ENCODE data around the gene ZPR1. TPM values are rescaled to one million over a fixed set of nuclear protein-coding genes. Genes with fewer than 3 reads are reported as not detected.
"Not testable (repeated sequence)": the region's sequence is repeated elsewhere in the genome, so short reads cannot be mapped to it uniquely, and the experiment has no call there.

Gene ZPR1
- total RNA-seq, 1 donor from 2014 or later = 19.4 TPM

- intact Hi-C loops (cut with DNase I) = no loop called here
- no peak for DNase-seq (ENCODE audit: extremely low spot score in 2 of 2)
- H3K27ac ChIP-seq = no peak overlapping the region
- H3K9me3 ChIP-seq = no peaks in the 10 kb centered on the region
- no peaks in the 10 kb centered on the region for H3K4me1 ChIP-seq
- TF ChIP-seq POLR2AphosphoS5 (IDR thresholded peaks at IDR 0.05; ENCODE audit: insufficient read depth in 1 of 2, low read depth in 1 of 2) (no peak), POLR2A (IDR thresholded peaks at IDR 0.05) (no peak), CTCF (IDR thresholded peaks at IDR 0.05) (no peak)
- H3K27me3 ChIP-seq = no peaks in the 10 kb centered on the region
- no peak overlapping the region for H3K4me3 ChIP-seq
- H3K36me3 ChIP-seq = no peaks in the 10 kb centered on the region
Measured at GRCh38 chr11:116812109-116812508, 24.3 kb upstream of the ZPR1 start.

GRCh38 chr11:116811194-116811593 is 23.4 kb upstream of the ZPR1 start:
- Histone ChIP-seq H3K36me3 (no peaks in the 10 kb centered on the region), H3K9me3 (no peaks in the 10 kb centered on the region), H3K4me3 (no peak overlapping the region), H3K4me1 (no peaks in the 10 kb centered on the region), H3K27ac (no peak overlapping the region), H3K27me3 (no peaks in the 10 kb centered on the region)
- TF ChIP-seq CTCF (IDR thresholded peaks at IDR 0.05) (no peak), POLR2AphosphoS5 (IDR thresholded peaks at IDR 0.05; ENCODE audit: insufficient read depth in 1 of 2, low read depth in 1 of 2) (no peak), POLR2A (IDR thresholded peaks at IDR 0.05) (no peak)
- no peak for DNase-seq (ENCODE audit: extremely low spot score in 2 of 2)
- intact Hi-C loops (cut with DNase I) = no loop called here

GRCh38 chr11:116808262-116809175 is 20.7 kb upstream of the ZPR1 start:
- no peaks in the 10 kb centered on the region for H3K27me3 ChIP-seq
- H3K36me3 ChIP-seq = no peaks in the 10 kb centered on the region
- DNase-seq (ENCODE audit: extremely low spot score in 2 of 2) = no peak
- TF ChIP-seq POLR2A (IDR thresholded peaks at IDR 0.05) = no peak
- TF ChIP-seq POLR2AphosphoS5 (IDR thresholded peaks at IDR 0.05; ENCODE audit: insufficient read depth in 1 of 2, low read depth in 1 of 2) = no peak
- no peak for TF ChIP-seq CTCF (IDR thresholded peaks at IDR 0.05)
- H3K9me3 ChIP-seq = no peaks in the 10 kb centered on the region
- H3K4me1 ChIP-seq = no peaks in the 10 kb centered on the region
- no peak overlapping the region for H3K4me3 ChIP-seq
- intact Hi-C loops (cut with DNase I) = no loop called here
- no peak overlapping the region for H3K27ac ChIP-seq

GRCh38 chr11:116807601-116808261 is 19.9 kb upstream of the ZPR1 start:
- H3K4me1 ChIP-seq = no peaks in the 10 kb centered on the region
- intact Hi-C loops (cut with DNase I) = no loop called here
- TF ChIP-seq POLR2A (IDR thresholded peaks at IDR 0.05) (no peak), POLR2AphosphoS5 (IDR thresholded peaks at IDR 0.05; ENCODE audit: insufficient read depth in 1 of 2, low read depth in 1 of 2) (no peak), CTCF (IDR thresholded peaks at IDR 0.05) (no peak)
- no peak overlapping the region for H3K27ac ChIP-seq
- DNase-seq (ENCODE audit: extremely low spot score in 2 of 2) = no peak
- no peaks in the 10 kb centered on the region for H3K9me3 ChIP-seq
- H3K4me3 ChIP-seq = no peak overlapping the region
- no peaks in the 10 kb centered on the region for H3K27me3 ChIP-seq
- no peaks in the 10 kb centered on the region for H3K36me3 ChIP-seq

GRCh38 chr11:116804001-116804400 is 16.2 kb upstream of the ZPR1 start:
- Histone ChIP-seq H3K27ac (no peak overlapping the region), H3K36me3 (no peaks in the 10 kb centered on the region), H3K27me3 (no peaks in the 10 kb centered on the region), H3K4me1 (no peaks in the 10 kb centered on the region), H3K9me3 (no peaks in the 10 kb centered on the region), H3K4me3 (no peak overlapping the region)
- no peak for DNase-seq (ENCODE audit: extremely low spot score in 2 of 2)
- intact Hi-C loops (cut with DNase I) = no loop called here
- TF ChIP-seq CTCF (IDR thresholded peaks at IDR 0.05) (no peak), POLR2AphosphoS5 (IDR thresholded peaks at IDR 0.05; ENCODE audit: insufficient read depth in 1 of 2, low read depth in 1 of 2) (no peak), POLR2A (IDR thresholded peaks at IDR 0.05) (no peak)

GRCh38 chr11:116801662-116802061 is 13.8 kb upstream of the ZPR1 start:
- H3K36me3 ChIP-seq; H3K4me1 ChIP-seq; intact Hi-C loops (cut with DNase I); H3K9me3 ChIP-seq; H3K4me3 ChIP-seq; H3K27me3 ChIP-seq; H3K27ac ChIP-seq; DNase-seq (ENCODE audit: extremely low spot score in 2 of 2): not testable (repeated sequence)
